Diencephalon (tissue), 1 donor: ENCODE results near the gene LAMB3. TPM values are rescaled to one million over a fixed set of nuclear protein-coding genes. Genes with fewer than 3 reads are reported as not detected.

Experiments used
- total RNA-seq: library from RNA; depleted of rRNA; stranded (reverse); fragments of >200 nt; gene quantifications from one replicate; pipeline ENCODE4 v1.2.3, GENCODE V29; 2014

Gene LAMB3
- 7.8 TPM for total RNA-seq

DNA sequence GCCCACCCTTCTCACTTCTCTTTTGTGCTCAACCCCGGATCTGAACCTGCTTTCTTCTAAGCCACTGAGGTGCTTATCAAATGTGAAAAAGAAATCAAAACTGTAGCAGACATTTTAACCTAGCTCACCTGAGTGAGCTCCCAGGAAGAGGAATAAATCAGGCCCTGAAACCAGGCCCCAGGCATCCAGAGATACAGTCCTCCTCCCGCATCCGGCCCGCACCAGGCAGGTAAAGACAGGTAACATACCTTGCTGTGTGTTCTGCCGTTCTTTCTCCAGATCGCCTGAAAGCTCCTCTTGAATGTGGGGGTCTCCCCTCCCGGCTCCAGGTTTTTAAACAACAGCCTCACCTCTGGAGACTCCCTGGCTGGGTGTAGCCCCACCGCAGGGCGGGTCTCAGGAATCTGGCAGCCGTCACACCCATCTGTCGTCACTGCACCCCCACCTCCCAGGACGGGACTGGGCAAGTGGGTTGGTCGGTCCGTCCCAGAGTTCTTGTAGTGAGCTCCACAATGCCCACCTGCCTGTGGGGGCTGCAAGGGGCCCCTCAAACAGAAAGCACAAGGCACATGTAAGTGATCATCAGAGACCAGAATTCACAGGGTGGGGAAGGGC is at the start of gene LAMB3:
Gene LAMB3 (minus strand): TSS at position 305 of the 615 bp plus-strand sequence. CDS start 1,481 bp downstream, outside the sequence.

GRCh38 chr1:209674957-209675564 is 22.8 kb upstream of the LAMB3 start, which contains the start of gene G0S2:
G0S2 (plus strand) TSS chr1:209675412; CDS start chr1:209675685, 273 bp downstream.

GRCh38 chr1:209583408-209583807 is 68.8 kb downstream of the LAMB3 start, which contains the start of gene CAMK1G:
CAMK1G (plus strand) TSS chr1:209583714; CDS start chr1:209594984, 11,270 bp downstream.

Other genes with a start within 250 kb of the LAMB3 start
- gene CAMK1G, start 68.7 kb downstream of the LAMB3 start, total RNA-seq: 4.4 TPM
- 2.1 TPM for gene G0S2, start 23.0 kb upstream of the LAMB3 start, total RNA-seq
- 0.46 TPM for gene HSD11B1, start 52.4 kb upstream of the LAMB3 start, total RNA-seq
- 0.46 TPM for gene TRAF3IP3, start 103.6 kb upstream of the LAMB3 start, total RNA-seq
- gene C1orf74, start 132.1 kb upstream of the LAMB3 start, total RNA-seq: 3.7 TPM
- 2.1 TPM for gene IRF6, start 153.7 kb upstream of the LAMB3 start, total RNA-seq
- 9.5 TPM for gene UTP25, start 175.5 kb upstream of the LAMB3 start, total RNA-seq